OCI-M2 (cell line): ENCODE results near the gene UBE2H.
A peak's percentile ranks its signal among the peaks of the same experiment; 100 is the strongest.
"Not testable (repeated sequence)": the region's sequence is repeated elsewhere in the genome, so short reads cannot be mapped to it uniquely, and the experiment has no call there.

Source experiments
- DNase-seq: peaks from one replicate; lab custom pipeline; 2025; ENCODE audit not compliant: unreplicated experiment; lab: John Stamatoyannopoulos, UW

UBE2H gene

GRCh38 chr7:129845178-129845971 lies 107.4 kb downstream of the UBE2H start:
- no peak for DNase-seq

- no peak for DNase-seq
These were observed 108.6 kb downstream of the UBE2H start for GRCh38 chr7:129843978-129844840.

DNA sequence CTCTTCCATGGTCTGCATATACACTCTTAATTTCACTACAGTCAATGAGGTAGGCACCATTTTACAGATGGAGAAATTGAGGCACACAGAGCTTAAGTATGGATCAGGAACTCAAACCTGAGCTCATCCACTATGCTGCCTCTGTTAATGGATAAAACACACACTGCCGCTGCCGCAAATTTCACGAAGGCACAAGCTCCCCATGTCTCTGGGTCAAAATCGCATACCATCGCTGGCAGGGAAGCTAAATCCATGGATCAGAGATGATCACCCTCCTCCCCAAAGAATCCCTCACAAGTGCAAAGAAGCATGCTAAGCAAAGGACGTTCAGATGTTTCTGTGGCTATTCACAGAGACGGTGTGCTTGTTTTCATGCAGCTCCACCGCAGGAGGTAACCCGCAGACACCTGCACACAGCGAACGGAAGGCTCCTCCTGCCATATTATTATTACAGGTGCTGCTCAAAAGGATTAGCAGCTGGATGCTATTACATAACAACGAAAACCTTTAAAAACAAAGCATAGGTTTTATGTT lies 109.3 kb downstream of the UBE2H start:
- DNase-seq: no peak

GRCh38 chr7:129841465-129841864 lies 111.3 kb downstream of the UBE2H start:
- no peak for DNase-seq

DNA sequence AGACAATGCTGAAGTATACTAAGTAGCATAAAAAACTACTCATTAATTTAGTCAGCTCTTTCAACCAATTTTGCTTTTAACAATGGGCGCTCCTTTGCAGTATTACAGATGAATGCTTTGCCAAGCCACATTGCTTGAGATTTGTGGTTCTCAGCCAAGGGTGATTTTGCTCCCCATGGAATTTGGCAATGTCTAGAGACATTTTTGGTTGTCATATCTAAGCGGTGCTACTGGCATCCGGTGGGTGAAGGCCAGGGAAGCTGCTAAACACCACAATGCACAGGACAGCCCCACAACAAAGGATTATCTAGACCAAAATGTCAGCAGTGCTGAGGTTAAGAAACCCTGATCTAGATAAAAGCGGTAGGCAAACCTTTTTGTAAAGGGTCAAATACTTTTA lies 112.0 kb downstream of the UBE2H start:
- DNase-seq: no peak

- DNase-seq: no peak
These were observed 115.8 kb downstream of the UBE2H start for GRCh38 chr7:129836983-129837382.

GRCh38 chr7:129835569-129835968 lies 117.2 kb downstream of the UBE2H start:
- no peak for DNase-seq

DNA sequence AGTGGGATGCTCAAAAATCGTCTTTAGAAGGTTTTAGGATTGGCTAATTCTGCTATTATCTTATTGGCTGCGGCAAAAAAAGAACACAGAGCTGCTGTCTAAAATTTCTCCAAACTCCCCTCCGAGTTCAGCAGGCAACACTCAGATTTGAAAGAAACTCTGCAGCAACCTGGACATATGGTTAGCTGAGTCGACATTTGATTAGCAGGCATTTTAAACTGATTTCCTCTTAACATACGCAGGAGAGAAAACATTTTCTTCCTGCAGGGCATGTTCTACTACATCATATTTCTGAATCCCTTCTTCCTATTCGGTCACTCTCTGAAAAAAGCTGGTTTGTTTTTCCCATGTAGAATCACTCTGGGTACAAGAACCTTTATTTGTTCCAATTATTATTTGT lies 119.4 kb downstream of the UBE2H start:
- not testable (repeated sequence) for DNase-seq

DNA sequence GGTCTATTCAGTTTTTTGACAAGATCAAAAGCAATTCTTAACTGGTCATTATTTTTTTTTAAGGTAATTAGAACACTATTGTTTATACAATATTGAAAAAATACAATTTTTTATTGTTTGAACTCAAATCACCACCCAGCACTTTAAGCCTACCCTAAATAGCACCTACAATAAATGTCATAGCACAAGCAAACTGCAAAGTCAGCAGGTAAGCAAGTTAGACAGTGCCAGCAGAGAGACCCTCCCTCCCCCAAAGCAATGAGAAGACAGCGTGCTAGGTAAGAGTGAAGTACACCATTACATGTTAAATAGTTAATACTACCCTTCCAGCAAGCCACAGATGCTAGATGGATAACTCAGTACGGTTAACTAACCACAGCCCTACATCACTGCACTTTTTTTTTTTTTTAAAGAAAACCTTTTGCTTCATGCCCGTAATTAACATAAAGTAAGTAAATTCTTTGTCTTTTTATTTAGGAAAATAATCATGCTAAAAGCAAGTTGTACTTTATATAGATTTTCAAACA lies 120.0 kb downstream of the UBE2H start:
- DNase-seq: no peak

DNA sequence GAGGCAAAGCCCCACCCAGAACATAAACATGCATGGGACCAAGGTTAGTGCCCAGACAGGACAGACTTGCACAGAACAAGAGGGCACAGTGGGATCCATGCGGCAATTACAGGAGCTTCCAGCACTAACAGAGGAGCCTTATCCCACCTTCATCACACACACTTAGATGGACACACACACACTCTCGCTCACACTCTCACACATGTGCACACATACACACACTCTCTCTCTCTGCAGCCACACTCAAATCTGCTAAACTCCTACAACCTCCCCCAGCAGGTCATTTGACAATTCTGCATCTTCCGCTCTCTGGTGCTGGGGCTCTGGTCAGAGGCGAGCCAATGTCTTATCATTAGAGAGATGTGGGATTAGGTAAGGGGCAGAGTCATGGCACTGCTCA lies 120.5 kb downstream of the UBE2H start:
- no peak for DNase-seq

GRCh38 chr7:129831424-129832058 lies 121.2 kb downstream of the UBE2H start:
- DNase-seq: no peak

DNA sequence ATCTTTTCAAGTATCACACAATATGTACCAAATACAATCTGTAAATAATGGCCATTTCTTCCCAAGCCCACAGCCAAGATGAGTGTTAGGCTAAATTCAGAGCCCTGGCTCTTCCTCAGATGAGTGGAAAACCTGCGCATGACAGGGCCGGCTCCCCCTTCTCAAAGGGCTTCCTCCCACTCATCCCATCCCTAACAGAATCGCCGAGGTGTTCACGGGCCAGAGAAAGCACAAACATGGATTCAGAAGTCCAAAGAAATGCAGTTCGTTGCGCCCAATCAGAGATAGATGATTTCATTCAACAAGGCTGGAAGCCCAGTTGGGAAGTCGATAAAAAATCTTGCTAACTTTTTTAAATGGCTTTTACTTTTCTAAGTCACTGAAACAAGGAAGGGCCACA lies 121.8 kb downstream of the UBE2H start:
- DNase-seq: no peak

- DNase-seq: peak; percentile 77
These were observed 122.8 kb downstream of the UBE2H start for GRCh38 chr7:129829737-129830631.

DNA sequence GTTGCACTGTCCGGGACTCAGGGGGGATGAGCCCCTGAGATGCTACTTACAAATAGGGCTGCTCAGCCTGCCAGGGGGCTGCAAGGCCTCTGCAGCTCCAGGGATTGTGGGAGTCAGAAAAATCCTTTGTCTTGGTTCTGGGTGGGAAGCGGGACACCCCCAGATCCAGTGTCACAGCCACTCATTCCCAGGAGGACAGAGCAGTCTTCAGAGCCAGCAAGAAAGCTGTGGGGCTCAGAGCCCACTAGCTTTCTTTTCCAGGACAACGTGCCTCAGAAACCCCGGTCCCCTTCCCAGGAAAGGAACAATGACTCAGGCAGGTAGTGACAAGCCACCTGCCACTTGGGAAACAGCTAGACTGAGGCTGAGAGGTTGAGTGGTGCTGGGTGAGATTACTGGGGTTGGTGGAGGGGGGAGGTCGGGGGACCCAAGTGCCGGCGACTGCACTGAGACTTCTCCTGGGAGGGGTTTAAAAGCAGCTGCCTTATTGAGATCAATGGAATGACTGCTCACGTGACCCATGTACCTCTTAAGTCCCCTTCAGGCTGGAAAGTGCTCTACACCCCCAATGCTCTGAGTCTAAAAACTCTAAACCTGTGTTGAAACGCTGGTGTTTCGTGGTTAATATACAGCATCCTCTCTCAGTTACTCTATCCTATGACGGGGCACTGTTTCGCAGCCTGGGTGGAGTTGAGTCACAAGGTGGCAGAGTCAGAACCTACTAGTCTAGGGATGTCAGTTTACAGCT lies 123.6 kb downstream of the UBE2H start:
- DNase-seq: no peak

DNA sequence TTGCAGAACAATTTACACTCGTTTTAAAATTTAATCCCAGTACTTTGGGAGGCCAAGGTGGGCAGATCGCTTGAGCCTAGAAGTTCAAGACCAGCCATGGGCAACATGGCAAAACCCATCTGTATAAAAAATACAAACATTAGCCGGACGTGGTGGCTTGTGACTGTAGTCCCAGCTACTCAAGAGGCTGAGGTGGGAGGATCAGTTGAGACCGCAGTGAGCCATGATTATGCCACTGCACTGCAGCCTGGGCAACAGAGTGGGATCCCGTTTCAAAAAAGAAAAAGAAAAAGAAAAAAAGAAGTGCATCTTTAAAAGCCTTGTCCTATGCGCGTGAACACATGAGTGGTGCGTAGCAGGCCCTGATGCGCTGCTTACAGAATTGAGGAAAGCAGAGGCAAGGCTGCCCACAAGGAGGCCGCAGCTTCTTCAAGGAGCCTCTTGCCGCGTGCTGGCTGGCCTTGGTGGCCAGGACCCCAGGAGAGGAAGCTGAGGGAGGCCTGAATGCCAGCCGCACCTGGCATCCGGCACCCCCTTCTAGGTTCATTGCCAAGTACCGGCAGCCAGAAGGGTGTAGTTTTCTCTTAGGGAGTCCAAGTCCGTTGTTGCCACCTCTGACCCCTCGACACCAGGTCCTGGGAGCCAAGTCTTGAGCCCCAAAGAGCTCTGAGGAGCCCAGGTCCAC lies 124.5 kb downstream of the UBE2H start:
- no peak for DNase-seq

DNA sequence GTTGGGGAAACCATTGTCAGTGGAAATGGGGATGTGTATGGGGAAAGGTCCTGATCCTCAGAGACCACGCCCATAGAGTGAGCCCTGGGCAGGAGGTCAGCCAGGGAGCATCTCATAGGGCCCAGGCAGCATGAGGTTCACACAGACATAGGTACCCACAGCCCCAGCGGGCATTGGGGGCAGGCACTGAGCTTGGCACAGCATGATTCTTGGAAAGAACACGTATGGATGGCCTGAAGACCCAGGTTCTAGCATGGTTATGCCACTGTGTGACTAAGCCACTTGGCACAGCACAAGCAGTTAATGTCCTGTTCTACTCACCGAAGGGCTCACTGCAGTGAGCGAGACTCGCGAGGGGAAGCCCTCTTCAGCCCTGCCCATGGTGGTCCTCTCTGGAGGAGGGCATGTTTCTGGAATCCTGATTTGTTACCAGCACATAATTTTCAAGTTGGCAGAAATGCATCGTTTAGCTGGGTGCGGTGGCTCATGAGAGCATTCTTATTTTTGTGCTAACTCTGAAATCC lies 125.2 kb downstream of the UBE2H start:
- no peak for DNase-seq

- DNase-seq: not testable (repeated sequence)
These were observed 125.9 kb downstream of the UBE2H start for GRCh38 chr7:129826895-129827294.

- peak; percentile 75 for DNase-seq
These were observed 127.4 kb downstream of the UBE2H start for GRCh38 chr7:129825209-129825970.
